ENCODE data around the gene CARD6.
"Not testable (repeated sequence)": the region's sequence is repeated elsewhere in the genome, so short reads cannot be mapped to it uniquely, and the experiment has no call there.

Gene CARD6

GRCh38 chr5:40812125-40812524 lies 29.0 kb upstream of the CARD6 start:
- Histone ChIP-seq H3K27me3 (replicated peaks) (no peaks in the 10 kb centered on the region), H3K36me3 (replicated peaks) (no peaks in the 10 kb centered on the region), H3K4me3 (ENCODE audit: low read depth, low read length) (no peak overlapping the region), H3K27ac (no peak overlapping the region)
- in situ Hi-C loops (cut with HindIII; ENCODE audit: low pct_ligation_motif_present, low sequenced_read_pairs) = no loop called here
- TF ChIP-seq CTCF (IDR thresholded peaks at IDR 0.05; ENCODE audit: low read depth, low read length, missing control alignments) = no peak
- DNase-seq = no peak

DNA sequence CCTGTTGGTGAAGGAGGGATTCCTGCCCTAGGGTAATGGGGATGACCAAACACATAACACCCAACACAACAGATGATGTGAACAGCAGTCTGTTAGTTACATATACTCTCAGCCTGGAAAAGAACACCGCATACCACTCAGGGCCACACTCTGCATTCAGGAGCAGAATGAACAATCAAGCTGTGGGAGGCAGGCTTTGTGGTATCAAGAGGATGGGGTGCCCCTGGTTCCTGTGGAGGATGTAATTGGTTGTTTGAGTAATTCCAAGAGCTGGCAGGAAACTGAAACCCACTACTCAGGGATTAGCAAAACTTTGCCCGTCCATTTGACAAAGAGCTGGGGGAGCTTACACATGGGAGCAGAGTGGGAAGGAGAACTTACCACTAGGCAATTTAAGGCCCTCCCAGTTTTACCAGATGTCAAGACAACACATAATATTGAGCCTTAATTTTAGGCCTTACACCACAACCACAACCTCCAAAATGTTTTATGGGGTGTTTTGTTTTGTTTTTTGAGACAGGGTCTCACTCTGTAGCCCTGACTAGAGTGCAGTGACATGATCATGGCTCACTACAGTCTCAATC lies 27.4 kb upstream of the CARD6 start:
- Histone ChIP-seq H3K27ac (no peak overlapping the region), H3K4me3 (ENCODE audit: low read depth, low read length) (no peak overlapping the region), H3K27me3 (replicated peaks) (no peaks in the 10 kb centered on the region), H3K36me3 (replicated peaks) (no peaks in the 10 kb centered on the region)
- DNase-seq = no peak
- no peak for TF ChIP-seq CTCF (IDR thresholded peaks at IDR 0.05; ENCODE audit: low read depth, low read length, missing control alignments)
- in situ Hi-C loops (cut with HindIII; ENCODE audit: low pct_ligation_motif_present, low sequenced_read_pairs) = no loop called here

GRCh38 chr5:40823459-40823858 lies 17.7 kb upstream of the CARD6 start:
- no peak for TF ChIP-seq CTCF (IDR thresholded peaks at IDR 0.05; ENCODE audit: low read depth, low read length, missing control alignments)
- in situ Hi-C loops (cut with HindIII; ENCODE audit: low pct_ligation_motif_present, low sequenced_read_pairs) = no loop called here
- no peak for DNase-seq
- Histone ChIP-seq H3K4me3 (ENCODE audit: low read depth, low read length) (no peak overlapping the region), H3K36me3 (replicated peaks) (peaks cover 33% of the 10 kb centered on the region), H3K27me3 (replicated peaks) (no peaks in the 10 kb centered on the region), H3K27ac (no peak overlapping the region)

GRCh38 chr5:40825461-40826043 lies 15.6 kb upstream of the CARD6 start:
- DNase-seq; in situ Hi-C loops (cut with HindIII; ENCODE audit: low pct_ligation_motif_present, low sequenced_read_pairs): not testable (repeated sequence)
- H3K36me3 ChIP-seq (replicated peaks) = peaks cover 52% of the 10 kb centered on the region

DNA sequence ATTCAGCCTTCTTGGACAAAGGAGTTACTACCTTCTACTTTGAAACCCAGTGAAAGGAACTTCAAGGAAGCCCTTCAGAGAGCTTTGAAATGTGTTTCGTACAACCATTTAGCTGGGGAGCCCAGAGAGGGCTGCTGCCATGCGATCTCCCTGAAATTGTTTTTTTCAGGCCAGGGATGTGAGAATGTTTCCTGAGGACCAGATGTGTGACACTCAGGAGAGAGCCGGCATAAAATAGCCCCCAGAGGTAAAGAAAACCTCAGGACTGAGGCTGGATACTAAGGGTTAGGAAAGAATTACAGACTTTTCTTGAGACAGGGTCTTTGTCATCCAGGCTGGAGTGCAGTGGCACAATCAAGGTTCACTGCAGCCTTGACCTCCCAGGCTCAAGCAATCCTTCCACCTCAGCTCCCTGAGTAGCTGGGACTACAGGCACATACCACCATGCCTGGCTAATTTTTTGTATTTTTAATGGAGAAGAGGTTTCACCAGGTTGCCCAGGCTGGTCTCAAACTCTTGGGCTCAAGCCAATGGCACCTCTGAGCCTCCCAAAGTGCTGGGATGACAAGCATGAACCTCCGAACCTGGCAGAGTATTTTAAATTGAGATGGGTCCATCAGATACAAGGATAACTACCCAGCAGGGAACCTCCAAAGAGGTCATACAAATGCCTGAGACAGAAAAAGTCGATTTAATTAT lies 14.5 kb upstream of the CARD6 start:
- H3K36me3 ChIP-seq (replicated peaks) = peaks cover 63% of the 10 kb centered on the region
- no peak for TF ChIP-seq CTCF (IDR thresholded peaks at IDR 0.05; ENCODE audit: low read depth, low read length, missing control alignments)
- no peak overlapping the region for H3K4me3 ChIP-seq (ENCODE audit: low read depth, low read length)
- H3K27ac ChIP-seq = no peak overlapping the region
- no peaks in the 10 kb centered on the region for H3K27me3 ChIP-seq (replicated peaks)
- DNase-seq = no peak
- in situ Hi-C loops (cut with HindIII; ENCODE audit: low pct_ligation_motif_present, low sequenced_read_pairs) = no loop called here

More at GRCh38 chr5:40825461-40826043, 15.6 kb upstream of the CARD6 start:
- not testable (repeated sequence) for H3K27me3 ChIP-seq (replicated peaks); H3K4me3 ChIP-seq (ENCODE audit: low read depth, low read length); H3K27ac ChIP-seq

DNA sequence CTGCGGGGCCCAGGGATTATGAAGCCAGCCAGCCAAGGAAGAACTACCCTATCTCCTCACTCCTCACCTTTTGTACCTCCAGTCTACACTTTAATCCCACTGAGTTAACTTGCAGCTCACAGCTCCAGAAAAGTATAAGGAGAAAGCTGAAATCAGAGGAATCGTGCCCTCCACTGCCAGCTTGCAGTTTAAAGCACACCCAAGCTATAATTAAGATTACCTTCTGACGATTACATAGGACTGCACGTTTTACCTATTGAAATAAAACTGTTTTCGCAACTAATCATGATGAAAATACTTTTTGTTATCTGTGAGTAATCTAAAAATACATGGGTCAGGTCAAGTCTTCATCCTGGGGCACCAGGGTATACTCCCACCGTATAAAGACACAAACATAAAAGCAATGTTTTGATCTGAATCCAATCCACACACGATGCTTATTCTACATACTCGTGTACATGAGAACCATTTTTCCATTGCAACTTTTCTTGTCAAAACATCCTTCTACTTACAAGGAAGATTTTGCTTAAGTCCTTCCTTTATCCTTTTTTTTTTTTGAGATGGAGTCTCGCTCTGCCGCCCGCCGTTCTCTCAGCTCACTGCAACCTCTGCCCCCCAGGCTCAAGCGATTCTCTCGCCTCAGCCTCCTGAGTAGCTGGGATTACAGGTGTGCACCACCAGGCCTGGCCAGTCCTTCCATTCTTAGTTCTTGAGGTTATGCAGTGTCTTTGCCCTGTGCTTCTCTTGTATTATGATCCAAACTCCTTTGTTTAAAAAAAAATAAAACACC lies 13.8 kb upstream of the CARD6 start:
- in situ Hi-C loops (cut with HindIII; ENCODE audit: low pct_ligation_motif_present, low sequenced_read_pairs) = no loop called here
- Histone ChIP-seq H3K4me3 (ENCODE audit: low read depth, low read length) (no peak overlapping the region), H3K36me3 (replicated peaks) (peaks cover 71% of the 10 kb centered on the region), H3K27ac (no peak overlapping the region), H3K27me3 (replicated peaks) (no peaks in the 10 kb centered on the region)
- no peak for TF ChIP-seq CTCF (IDR thresholded peaks at IDR 0.05; ENCODE audit: low read depth, low read length, missing control alignments)
- DNase-seq = no peak
